Activated T-helper 1 cell treated with anti-CD3 and anti-CD28 coated beads, Interleukin-12 subunit alpha, Interleukin-12 subunit beta, Interleukin-2, Interleukin-4 antibody, amounts not matched to agents 30 ng/mL and 10 ng/mL and 1 ng/mL, durations not matched to agents 14 hours and 24 hours and 36 hours (primary cell): ENCODE results near the gene WIPF2. TPM values are rescaled to one million over a fixed set of nuclear protein-coding genes. Genes with fewer than 3 reads are reported as not detected.

ENCODE experiments used
- DNase-seq: peaks from one replicate; pipeline ENCODE4 v3.0.0; 2021; ENCODE audit warnings: low spot score
- H3K27ac Mint-ChIP-seq: one replicate; pipeline ENCODE4 v1.8.0; 2021; ENCODE audit warnings: mild to moderate bottlenecking, mixed read lengths
- H3K27me3 Mint-ChIP-seq: one replicate; pipeline ENCODE4 v1.8.0; 2022; ENCODE audit warnings: mild to moderate bottlenecking, moderate library complexity, mixed read lengths; ENCODE audit not compliant: insufficient read depth
- H3K36me3 Mint-ChIP-seq: one replicate; pipeline ENCODE4 v1.8.0; 2021; ENCODE audit warnings: low read depth, mixed read lengths
- H3K4me1 Mint-ChIP-seq: one replicate; pipeline ENCODE4 v1.8.0; 2021; ENCODE audit warnings: low read depth, mixed read lengths
- H3K4me3 Mint-ChIP-seq: one replicate; pipeline ENCODE4 v1.8.0; 2021; ENCODE audit warnings: mild to moderate bottlenecking, moderate library complexity, mixed read lengths
- H3K9me3 Mint-ChIP-seq: one replicate; pipeline ENCODE4 v1.8.0; 2021; ENCODE audit warnings: mixed read lengths
- intact Hi-C: fragments of 100-400 bp; cut with micrococcal nuclease; formaldehyde crosslinking; loops from one replicate; pipeline ENCODE4 v1.15.1; 2024
- total RNA-seq: library from RNA; stranded (reverse); gene quantifications from 2 replicates; pipeline ENCODE4 v1.2.3, GENCODE V29; 2022

The WIPF2 gene
- total RNA-seq, 1 donor from 2014 or later, result 25.8 TPM

GRCh38 chr17:40317880-40318829, 99.1 kb downstream of the WIPF2 start:
- Mint-ChIP-seq H3K4me1 (peaks cover 91% of the 10 kb centered on the region), H3K9me3 (no peaks in the 10 kb centered on the region), H3K4me3 (peak overlapping the region; percentile 95), H3K27ac (peak overlapping the region; percentile 92), H3K36me3 (no peaks in the 10 kb centered on the region), H3K27me3 (peaks cover 3% of the 10 kb centered on the region)
- peak; percentile 87 for DNase-seq
- intact Hi-C loops, result loop anchor here (1.0 to 5.0 kb wide), 6 partner anchors 8 to 195 kb away; partner anchors contain the start of gene CDC6

DNA sequence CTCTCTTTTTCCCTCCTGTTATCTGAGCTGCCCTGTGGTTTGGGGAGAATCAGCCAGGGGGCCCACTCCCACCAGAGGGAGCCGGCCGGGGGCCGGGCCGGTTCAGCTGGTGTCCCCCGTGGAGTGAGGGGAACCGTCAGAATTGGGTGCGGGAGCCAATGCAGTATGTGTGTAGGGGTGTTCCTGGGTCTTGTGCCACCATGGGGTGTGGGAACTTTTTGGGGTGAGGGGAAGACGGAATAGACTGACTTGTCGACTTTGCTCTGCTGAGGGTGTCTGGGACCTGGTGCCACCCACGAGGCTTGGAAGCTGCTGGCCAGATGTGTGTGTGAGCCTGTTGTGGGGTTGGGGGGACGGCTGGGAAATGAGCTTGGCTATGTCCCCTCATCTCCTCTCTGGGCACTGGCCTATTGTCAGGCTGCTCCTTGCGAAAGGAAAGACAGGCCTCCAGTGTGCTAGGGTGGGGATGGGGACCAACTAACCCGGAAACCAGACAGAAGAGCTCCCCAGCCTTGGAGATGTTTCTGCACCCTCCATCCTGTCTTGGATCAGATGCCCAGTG, 99.8 kb downstream of the WIPF2 start:
- Mint-ChIP-seq H3K27me3 (peaks cover 3% of the 10 kb centered on the region), H3K27ac (peak overlapping the region; percentile 92), H3K4me3 (peak overlapping the region; percentile 95), H3K4me1 (peaks cover 93% of the 10 kb centered on the region), H3K36me3 (no peaks in the 10 kb centered on the region), H3K9me3 (no peaks in the 10 kb centered on the region)
- DNase-seq, result no peak
- intact Hi-C loops, result loop anchor here (1.0 to 5.0 kb wide), 6 partner anchors 7 to 196 kb away; partner anchors contain the start of gene CDC6

- H3K9me3 Mint-ChIP-seq, result no peaks in the 10 kb centered on the region
- peak; percentile 24 for DNase-seq
- intact Hi-C loops, result loop anchor here (5.0 to 10.0 kb wide), 4 partner anchors 37 to 1345 kb away; no protein-coding TSS in a partner anchor
- H3K27ac Mint-ChIP-seq, result peak overlapping the region; percentile 80
- peaks cover 91% of the 10 kb centered on the region for H3K4me1 Mint-ChIP-seq
- peaks cover 3% of the 10 kb centered on the region for H3K27me3 Mint-ChIP-seq
- H3K4me3 Mint-ChIP-seq, result peak overlapping the region; percentile 95
- no peaks in the 10 kb centered on the region for H3K36me3 Mint-ChIP-seq
These were observed 100.8 kb downstream of the WIPF2 start for GRCh38 chr17:40319651-40320540.

- Mint-ChIP-seq H3K9me3 (no peaks in the 10 kb centered on the region), H3K27ac (peak overlapping the region; percentile 80), H3K27me3 (peaks cover 3% of the 10 kb centered on the region), H3K4me3 (peak overlapping the region; percentile 95), H3K36me3 (no peaks in the 10 kb centered on the region), H3K4me1 (peaks cover 90% of the 10 kb centered on the region)
- intact Hi-C loops, result loop anchor here (5.0 to 10.0 kb wide), 2 partner anchors 549 to 1344 kb away; no protein-coding TSS in a partner anchor
- no peak for DNase-seq
These were observed 101.8 kb downstream of the WIPF2 start for GRCh38 chr17:40320756-40321523.

GRCh38 chr17:40321524-40321929, 102.4 kb downstream of the WIPF2 start:
- intact Hi-C loops, result loop anchor here (5.0 to 10.0 kb wide), 2 partner anchors 549 to 1343 kb away; no protein-coding TSS in a partner anchor
- Mint-ChIP-seq H3K9me3 (no peaks in the 10 kb centered on the region), H3K4me3 (peak overlapping the region; percentile 95), H3K27me3 (peaks cover 3% of the 10 kb centered on the region), H3K36me3 (no peaks in the 10 kb centered on the region), H3K27ac (peak overlapping the region; percentile 98), H3K4me1 (peaks cover 90% of the 10 kb centered on the region)
- DNase-seq, result no peak

GRCh38 chr17:40321961-40322357, 102.9 kb downstream of the WIPF2 start:
- intact Hi-C loops, result loop anchor here (1.0 to 10.0 kb wide), 8 partner anchors 19 to 1343 kb away; partner anchors contain the start of gene CDC6
- Mint-ChIP-seq H3K4me1 (peaks cover 94% of the 10 kb centered on the region), H3K4me3 (peak overlapping the region; percentile 95), H3K27ac (peak overlapping the region; percentile 98), H3K9me3 (no peaks in the 10 kb centered on the region), H3K36me3 (no peaks in the 10 kb centered on the region), H3K27me3 (peaks cover 3% of the 10 kb centered on the region)
- no peak for DNase-seq

DNA sequence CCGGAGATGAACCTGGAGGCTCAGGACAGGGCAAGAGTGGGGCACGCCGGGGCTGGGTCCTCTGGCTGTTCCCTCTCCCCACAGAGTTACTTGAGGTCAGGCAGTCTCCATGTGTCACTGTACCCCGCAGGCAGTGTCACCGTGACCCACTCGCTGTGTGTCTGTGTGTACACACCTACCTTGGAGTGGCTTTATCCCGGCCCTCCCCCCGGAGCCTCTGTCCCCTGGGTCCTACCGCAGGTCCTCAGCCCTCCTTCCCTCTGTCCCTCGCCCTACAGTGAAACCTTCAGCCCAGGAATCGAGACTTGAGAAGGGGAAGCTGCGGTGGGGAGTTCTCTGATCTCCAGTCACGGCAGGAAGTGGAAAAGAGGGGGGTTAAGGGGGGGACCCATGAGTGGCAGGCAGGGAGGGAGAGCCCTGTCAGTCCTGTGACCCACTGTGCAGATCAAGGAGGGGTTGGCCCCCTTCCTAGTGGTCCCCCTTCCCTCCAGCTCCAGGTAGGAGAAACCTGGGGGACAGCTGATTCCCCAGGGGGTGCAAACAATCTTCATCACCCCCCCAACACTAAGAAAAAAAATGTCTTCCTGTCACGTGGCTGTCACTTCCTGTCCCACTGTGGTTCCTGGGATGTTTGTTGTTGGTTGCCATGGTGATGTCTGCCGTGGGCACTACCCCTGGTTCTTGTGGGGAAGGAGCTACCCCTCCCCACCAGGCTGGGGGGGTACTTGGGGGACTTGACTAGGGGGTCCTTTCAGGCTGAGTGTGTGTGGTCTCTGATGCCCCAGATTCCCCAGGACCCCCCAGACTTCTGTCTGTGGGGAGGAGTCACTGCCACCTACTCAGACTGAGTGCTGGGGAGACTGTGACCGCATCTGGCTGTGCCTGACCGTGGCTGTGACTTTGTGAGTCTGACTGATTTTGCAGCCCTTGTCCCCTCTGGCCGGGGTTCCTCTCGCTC, 103.5 kb downstream of the WIPF2 start:
- peaks cover 2% of the 10 kb centered on the region for H3K36me3 Mint-ChIP-seq

GRCh38 chr17:40323391-40324381, 104.6 kb downstream of the WIPF2 start:
- intact Hi-C loops, result loop anchor here (1.0 to 10.0 kb wide), 7 partner anchors 95 to 1341 kb away; no protein-coding TSS in a partner anchor
- Mint-ChIP-seq H3K4me1 (peaks cover 95% of the 10 kb centered on the region), H3K36me3 (peaks cover 2% of the 10 kb centered on the region), H3K27ac (peak overlapping the region; percentile 98), H3K27me3 (no peaks in the 10 kb centered on the region), H3K9me3 (no peaks in the 10 kb centered on the region), H3K4me3 (peak overlapping the region; percentile 95)
- peak; percentile 36 for DNase-seq

More for the DNA sequence above, 103.5 kb downstream of the WIPF2 start:
- peak overlapping the region; percentile 95 for H3K4me3 Mint-ChIP-seq
- peaks cover 94% of the 10 kb centered on the region for H3K4me1 Mint-ChIP-seq
- no peaks in the 10 kb centered on the region for H3K27me3 Mint-ChIP-seq
- intact Hi-C loops, result loop anchor here (1.0 to 10.0 kb wide), 10 partner anchors 19 to 1342 kb away; partner anchors contain the start of gene CDC6
- peak; percentile 89 for DNase-seq
- H3K27ac Mint-ChIP-seq, result peak overlapping the region; percentile 98
- H3K9me3 Mint-ChIP-seq, result no peaks in the 10 kb centered on the region

DNA sequence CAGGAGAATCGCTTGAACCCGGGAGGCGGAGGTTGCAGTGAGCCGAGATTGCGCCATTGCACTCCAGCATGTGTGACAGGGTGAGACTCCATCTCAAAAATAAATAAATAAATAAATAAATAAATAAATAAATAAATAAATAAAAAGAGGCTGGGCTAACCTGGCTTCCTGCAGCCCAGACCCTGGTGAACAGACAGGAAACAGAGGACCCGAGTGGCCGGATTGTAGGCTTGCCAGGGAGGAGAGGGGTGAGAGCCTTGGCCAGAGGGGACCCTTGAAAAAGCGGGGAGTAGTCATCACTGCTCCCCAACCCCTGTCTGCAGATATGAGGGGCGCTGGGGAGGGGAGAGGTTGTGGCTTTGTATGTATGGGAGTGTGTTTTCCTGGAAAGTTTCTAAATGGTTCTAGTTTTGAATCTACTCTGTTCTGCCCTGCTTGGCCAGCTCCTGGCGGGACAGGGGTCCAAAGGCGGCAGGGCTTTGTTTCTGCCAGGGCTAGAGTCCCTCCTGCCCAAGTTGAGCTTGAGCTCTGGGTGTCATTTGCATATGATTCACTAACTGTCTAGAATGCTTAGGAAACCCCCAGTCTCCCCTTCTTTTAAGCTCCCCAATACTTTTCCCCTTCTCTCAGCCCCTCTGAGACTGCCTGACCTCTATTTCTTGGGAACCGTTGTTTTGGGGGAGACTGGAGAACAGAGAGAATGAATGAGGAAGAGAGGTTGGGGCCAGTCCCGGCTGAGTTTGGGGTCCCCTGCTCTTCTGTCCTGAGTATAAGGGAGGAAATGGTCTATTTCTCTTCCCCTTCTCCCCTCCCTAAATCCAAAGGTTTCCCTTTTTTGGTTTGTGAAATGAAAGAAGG, 106.3 kb downstream of the WIPF2 start:
- Mint-ChIP-seq H3K27ac (peak overlapping the region; percentile 95), H3K27me3 (no peaks in the 10 kb centered on the region), H3K4me1 (peaks cover 92% of the 10 kb centered on the region), H3K9me3 (no peaks in the 10 kb centered on the region), H3K4me3 (peak overlapping the region; percentile 73), H3K36me3 (peaks cover 4% of the 10 kb centered on the region)
- peak; percentile 16 for DNase-seq
- intact Hi-C loops, result loop anchor here (1.0 to 10.0 kb wide), 4 partner anchors 7 to 1339 kb away; no protein-coding TSS in a partner anchor
